Endothelial cell of umbilical vein (primary cell): Measurements from ENCODE around the gene MSMB. TPM values are rescaled to one million over a fixed set of nuclear protein-coding genes. Genes with fewer than 3 reads are reported as not detected.

Source experiments
- BruUV-seq: library from RNA; stranded (reverse); fragments of 400-500 nt; replicated peaks from 2 replicates; lab custom pipeline; 2021; lab: Mats Ljungman, UMichigan
- CTCF ChIA-PET: fragments of 300-600, 350-600 bp; sonication (Branson Sonifier 250); formaldehyde crosslinking; loops from one replicate; lab custom pipeline; 2021; ENCODE audit warnings: antibody characterized with exemption, inconsistent platforms; lab: Charles Lee
- POLR2A ChIA-PET: fragments of 300-600, 350-600 bp; sonication (Branson Sonifier 250); formaldehyde crosslinking; loops from one replicate; lab custom pipeline; 2021; ENCODE audit warnings: antibody characterized with exemption, inconsistent platforms; lab: Charles Lee
- DNase-seq: peaks from one replicate; pipeline ENCODE4 v3.0.0-alpha.2; 2011; ENCODE audit warnings: low read depth, low spot score
- FAIRE-seq: peaks from 2 replicates; lab custom pipeline; 2011; peaks lifted over from hg19 to GRCh38; lab: Jason Lieb, UNC
- H2AFZ ChIP-seq: 2 replicates; pipeline ENCODE4 v1.6.0; 2012; ENCODE audit warnings: low read depth, low read length, control low read depth, inconsistent platforms
- H3K27ac ChIP-seq: 2 replicates; pipeline ENCODE4 v1.5.1; 2011; ENCODE audit warnings: low read depth, mild to moderate bottlenecking, control low read depth, low read length, moderate library complexity; ENCODE audit not compliant: insufficient read depth
- H3K27me3 ChIP-seq, 2 experiments: 2 replicates each; pipeline versions ENCODE4 v1.6.0 to v1.6.1; 2011; ENCODE audit warnings: low read length in 2 of 2, mixed read lengths in 1 of 2; ENCODE audit not compliant: control insufficient read depth in 2 of 2, insufficient read depth in 2 of 2
- H3K36me3 ChIP-seq, 2 experiments: 2 replicates in 1 of 2; 3 replicates in 1 of 2; pipeline ENCODE4 v1.5.1; 2011; ENCODE audit warnings: low read length in 2 of 2, mild to moderate bottlenecking in 1 of 2, moderate library complexity in 1 of 2; ENCODE audit not compliant: control insufficient read depth in 2 of 2, insufficient read depth in 2 of 2; ENCODE audit errors: extremely low read depth in 1 of 2
- H3K4me1 ChIP-seq: 3 replicates; pipeline ENCODE4 v1.5.1; 2011; ENCODE audit warnings: mild to moderate bottlenecking, low read length; ENCODE audit not compliant: control insufficient read depth, insufficient read depth; ENCODE audit errors: extremely low read depth
- H3K4me2 ChIP-seq: 2 replicates; pipeline ENCODE4 v1.6.1; 2011; ENCODE audit warnings: low read length, control low read depth, mixed read lengths; ENCODE audit not compliant: insufficient read depth
- H3K4me3 ChIP-seq, 3 experiments: fragments of 200-600 bp in 1 of 3; sonication (generic), shearing (Covaris generic) in 1 of 3; replicated peaks in 1 of 3; 2 replicates each; pipeline ENCODE4 v1.5.1; 2011 to 2016; ENCODE audit warnings: control low read depth in 3 of 3, low read length in 3 of 3, mild to moderate bottlenecking in 2 of 3, inconsistent platforms in 1 of 3, low read depth in 1 of 3, moderate library complexity in 1 of 3; ENCODE audit not compliant: insufficient read depth in 1 of 3
- H3K79me2 ChIP-seq: 2 replicates; pipeline ENCODE4 v1.6.0; 2012; ENCODE audit warnings: low read length, inconsistent platforms; ENCODE audit not compliant: control insufficient read depth, insufficient read depth
- H3K9ac ChIP-seq: replicated peaks from 2 replicates; pipeline ENCODE3; 2011; ENCODE audit warnings: low read length, control low read depth; ENCODE audit not compliant: insufficient read depth; ENCODE audit errors: extremely low read depth
- H3K9me1 ChIP-seq: replicated peaks from 3 replicates; pipeline ENCODE4 v1.6.0; 2011; ENCODE audit warnings: mild to moderate bottlenecking, low read length; ENCODE audit not compliant: control insufficient read depth, insufficient read depth; ENCODE audit errors: extremely low read depth
- H3K9me3 ChIP-seq: replicated peaks from 2 replicates; pipeline ENCODE4 v1.5.1; 2012; ENCODE audit warnings: low read length, inconsistent platforms; ENCODE audit not compliant: control insufficient read depth, insufficient read depth
- H4K20me1 ChIP-seq: replicated peaks from 2 replicates; pipeline ENCODE3; 2011; ENCODE audit warnings: mild to moderate bottlenecking, low read length; ENCODE audit not compliant: control insufficient read depth, insufficient read depth; ENCODE audit errors: extremely low read depth
- CTCF ChIP-seq, 2 donors: IDR thresholded peaks; 1 replicate in 1 of 2; 2 replicates in 1 of 2; pipeline ENCODE4 v1.5.1; 2011; ENCODE audit warnings: low read length in 2 of 2, mild to moderate bottlenecking in 2 of 2, moderate library complexity in 2 of 2, control low read depth in 1 of 2, inconsistent platforms in 1 of 2, low read depth in 1 of 2; ENCODE audit not compliant: insufficient read depth in 1 of 2; ENCODE audit errors: extremely low read depth in 1 of 2
- EZH2 ChIP-seq: IDR thresholded peaks from 2 replicates; pipeline ENCODE4 v1.6.1; 2012; ENCODE audit warnings: borderline replicate concordance, low read depth, mild to moderate bottlenecking, moderate library complexity, low read length, inconsistent platforms; ENCODE audit not compliant: severe bottlenecking
- FOS ChIP-seq: IDR thresholded peaks from 2 replicates; pipeline ENCODE4 v1.6.1; 2011; ENCODE audit warnings: mild to moderate bottlenecking, low read length, moderate library complexity, borderline replicate concordance; ENCODE audit not compliant: insufficient read depth
- GATA2 ChIP-seq: IDR thresholded peaks from 2 replicates; pipeline ENCODE4 v1.7.0; 2011; ENCODE audit warnings: low read depth, mild to moderate bottlenecking, moderate library complexity, mixed read lengths, low read length; ENCODE audit not compliant: insufficient read length, insufficient read depth
- JUN ChIP-seq: IDR thresholded peaks from 2 replicates; pipeline ENCODE4 v1.6.1; 2011; ENCODE audit warnings: borderline replicate concordance, low read depth; ENCODE audit not compliant: insufficient read length, insufficient read depth
- MAX ChIP-seq: IDR thresholded peaks from 2 replicates; pipeline ENCODE4 v1.6.1; 2011; ENCODE audit not compliant: insufficient read depth, insufficient read length
- MYC ChIP-seq: IDR thresholded peaks from one replicate; pipeline ENCODE4 v1.6.1; 2011; ENCODE audit warnings: mild to moderate bottlenecking, low read depth, low read length
- POLR2A ChIP-seq: IDR thresholded peaks from 2 replicates; pipeline ENCODE4 v1.6.1; 2012; ENCODE audit warnings: low read depth, mild to moderate bottlenecking, control low read depth, low read length
- POLR2AphosphoS5 ChIP-seq: IDR thresholded peaks from 2 replicates; pipeline ENCODE4 v1.6.1; 2012; ENCODE audit warnings: low read depth, mild to moderate bottlenecking, control low read depth, low read length, moderate library complexity; ENCODE audit not compliant: insufficient read depth
- dilution Hi-C: fragments of 300-500 bp; cut with MboI; formaldehyde crosslinking; loops from one replicate; pipeline ENCODE4 v1.15.0; 2019; ENCODE audit warnings: low sequenced_read_pairs; ENCODE audit not compliant: extremely low pct_ligation_motif_present
- intact Hi-C: fragments of 100-400 bp; cut with micrococcal nuclease; formaldehyde crosslinking; loops from one replicate; pipeline ENCODE4 v1.10.0; 2022
- polyA plus RNA-seq, 4 experiments: library from polyadenylated mRNA; depleted of rRNA in 3 of 4; stranded (reverse) in 3 of 4; unstranded in 1 of 4; fragments of >200 nt; gene quantifications; 2 replicates each; pipeline versions ENCODE4 v1.2.1 to v1.2.3, GENCODE V29; 2011 to 2012; ENCODE audit warnings: missing spikeins in 1 of 4
- total RNA-seq: library from RNA; stranded (reverse); gene quantifications from 2 replicates; pipeline ENCODE4 v1.2.3, GENCODE V29; 2021

MSMB gene
- total and polyA plus RNA-seq, 2 donors (not counting 3 experiments of a cell fraction or from before 2014, with no cell fraction given), result not detected

- no peak for TF ChIP-seq JUN
- no peak for TF ChIP-seq POLR2AphosphoS5
- no peak for TF ChIP-seq MAX
- no peak for TF ChIP-seq POLR2A
- TF ChIP-seq CTCF (IDR thresholded peaks at IDR 0.05; ENCODE audit: extremely low read depth in 1 of 2, insufficient read depth in 1 of 2, low read depth in 1 of 2, low read length in 2 of 2), result no peak
- no peak for TF ChIP-seq FOS
- TF ChIP-seq EZH2, result no peak
- TF ChIP-seq MYC, result no peak
- no peak for TF ChIP-seq GATA2
- H3K27me3 ChIP-seq, result no peaks in the 10 kb centered on the region
- dilution Hi-C loops, result no loop called here
- DNase-seq (no peak), FAIRE-seq (no peak)
- H3K36me3 ChIP-seq, result peaks cover 3 to 6% of the 10 kb centered on the region in 2 experiments
- H3K4me2 ChIP-seq, result no peak overlapping the region
- no TSS peak for BruUV-seq
- peaks cover 2% of the 10 kb centered on the region for H4K20me1 ChIP-seq
- no peak overlapping the region for H3K9ac ChIP-seq
- no peak overlapping the region for H3K4me3 ChIP-seq
- H3K79me2 ChIP-seq, result peaks cover 3% of the 10 kb centered on the region
- H2AFZ ChIP-seq, result no peak overlapping the region
- H3K27ac ChIP-seq, result no peak overlapping the region
- CTCF ChIA-PET, result no interaction called here
- intact Hi-C loops, result no loop called here
- POLR2A ChIA-PET, result no interaction called here
- no peaks in the 10 kb centered on the region for H3K9me3 ChIP-seq
- H3K9me1 ChIP-seq, result no peaks in the 10 kb centered on the region
- H3K4me1 ChIP-seq, result no peaks in the 10 kb centered on the region
Observed at GRCh38 chr10:45997994-45998763, 47.9 kb downstream of the MSMB start.
